ENCODE measurements around the gene SERINC1.
A peak's percentile ranks its signal among the peaks of the same experiment; 100 is the strongest.

Gene SERINC1

DNA sequence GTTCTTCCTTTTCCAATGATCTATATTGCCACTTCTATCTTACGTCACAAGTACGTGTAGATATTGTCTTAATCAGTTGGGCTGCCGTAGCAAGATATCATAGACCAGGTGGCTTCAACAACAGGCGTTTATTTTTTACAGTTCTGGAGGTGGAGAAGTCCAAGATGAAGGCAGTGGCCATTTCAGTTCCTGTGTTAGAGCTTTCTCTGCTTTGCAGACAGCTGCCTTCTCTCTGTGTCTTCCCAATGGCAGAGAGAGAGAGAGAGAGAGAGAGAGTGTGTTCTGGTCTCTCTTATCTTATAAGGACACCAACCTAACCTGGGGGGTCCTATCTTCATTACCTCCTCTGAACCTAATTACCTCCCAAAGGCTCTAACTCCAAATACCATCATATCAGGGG lies 63.9 kb downstream of the SERINC1 start:
- no peak overlapping the region for H3K9ac ChIP-seq
- H3K9me3 ChIP-seq (replicated peaks in 1 of 11): peaks cover 0 to 50% (median 26%) of the 10 kb centered on the region in 11 experiments; a peak in 18 of 22 replicates
- no peaks in the 10 kb centered on the region for H3K27me3 ChIP-seq
- H3K27ac ChIP-seq: no peak overlapping the region
- TF ChIP-seq Cebpa-rat (IDR thresholded peaks at IDR 0.05): no peak
- no peak overlapping the region for H3K4me3 ChIP-seq
- H3K36me3 ChIP-seq: peaks cover 5 to 63% (median 42%) of the 10 kb centered on the region in 11 experiments; a peak in 20 of 22 replicates
- H3K4me2 ChIP-seq: no peak overlapping the region; a peak in 1 of 22 replicates
- peaks cover 0 to 32% (median 0%) of the 10 kb centered on the region in 11 experiments; a peak in 7 of 22 replicates for H4K20me1 ChIP-seq
- H3K4me1 ChIP-seq: peaks cover 0 to 37% (median 14%) of the 10 kb centered on the region in 10 experiments; a peak in 14 of 20 replicates

- no peak for TF ChIP-seq Cebpa-rat (IDR thresholded peaks at IDR 0.05)
- Histone ChIP-seq H3K27ac (no peak overlapping the region), H3K27me3 (no peaks in the 10 kb centered on the region), H3K9ac (no peak overlapping the region), H3K9me3 (replicated peaks in 1 of 11) (peaks cover 0 to 55% (median 26%) of the 10 kb centered on the region in 11 experiments; a peak in 18 of 22 replicates), H4K20me1 (peaks cover 0 to 34% (median under 1%) of the 10 kb centered on the region in 11 experiments; a peak in 7 of 22 replicates), H3K36me3 (peaks cover 0 to 67% (median 32%) of the 10 kb centered on the region in 11 experiments; a peak in 17 of 22 replicates), H3K4me3 (no peak overlapping the region), H3K4me1 (peaks cover 10 to 24% (median 15%) of the 10 kb centered on the region in 10 experiments; a peak in 19 of 20 replicates), H3K4me2 (peak overlapping the region in 1 of 11 experiments; percentile 24; a peak in 1 of 22 replicates)
Measured at GRCh38 chr6:122406187-122406586, 65.4 kb downstream of the SERINC1 start.

DNA sequence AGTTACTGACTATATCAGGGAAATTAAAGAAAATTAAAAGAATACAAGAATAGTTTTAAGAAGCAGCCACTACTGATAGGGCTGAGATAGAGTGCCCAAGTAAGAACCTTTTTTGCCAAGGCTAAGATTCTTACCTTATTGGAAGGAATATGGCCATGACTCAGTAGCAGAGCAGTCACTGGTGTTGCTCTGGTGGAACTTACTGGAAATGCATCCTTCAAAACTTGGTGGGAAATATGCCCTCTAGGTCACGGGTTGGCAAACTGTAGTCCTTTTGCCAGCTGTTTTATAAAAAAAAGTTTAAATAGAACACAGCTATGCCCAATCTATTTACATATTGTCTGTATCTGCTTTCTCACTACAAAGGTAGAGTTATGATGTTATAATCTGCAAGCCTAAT lies 66.2 kb downstream of the SERINC1 start:
- Histone ChIP-seq H4K20me1 (peaks cover 0 to 41% (median 8%) of the 10 kb centered on the region in 11 experiments; a peak in 7 of 22 replicates), H3K4me2 (peak overlapping the region in 2 of 11 experiments; percentile 3 to 24; a peak in 2 of 22 replicates)

DNA sequence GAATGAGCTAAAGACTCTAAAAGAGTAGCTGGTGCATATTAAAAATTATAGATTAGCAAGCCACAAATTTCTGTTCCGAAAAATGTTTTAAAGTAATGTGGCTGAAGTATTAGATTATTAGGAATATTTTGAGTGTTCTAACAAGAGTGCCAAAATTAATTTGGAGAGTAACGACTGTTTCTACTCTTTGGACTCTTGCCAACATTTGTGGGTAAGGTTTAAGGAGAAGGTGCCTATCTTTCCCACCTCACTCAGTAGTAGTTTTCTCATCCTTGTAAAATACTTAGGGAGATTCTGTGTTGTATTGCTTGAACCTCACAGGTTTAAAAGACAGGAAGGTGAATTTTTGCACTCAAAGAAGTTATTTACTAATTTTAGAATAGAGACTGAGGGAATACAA lies 67.2 kb downstream of the SERINC1 start:
- no peak overlapping the region for H3K27ac ChIP-seq
- H3K9ac ChIP-seq: no peak overlapping the region
- H3K4me2 ChIP-seq: no peak overlapping the region
- H3K36me3 ChIP-seq: peaks cover 0 to 67% (median 32%) of the 10 kb centered on the region in 11 experiments; a peak in 17 of 22 replicates
- no peak for TF ChIP-seq Cebpa-rat (IDR thresholded peaks at IDR 0.05)
- H4K20me1 ChIP-seq: peaks cover 0 to 44% (median 10%) of the 10 kb centered on the region in 11 experiments; a peak in 7 of 22 replicates
- no peaks in the 10 kb centered on the region for H3K27me3 ChIP-seq
- no peak overlapping the region for H3K4me3 ChIP-seq
- H3K9me3 ChIP-seq (replicated peaks in 1 of 11): peaks cover 0 to 50% (median 26%) of the 10 kb centered on the region in 11 experiments; a peak in 18 of 22 replicates
- peaks cover 18 to 32% (median 22%) of the 10 kb centered on the region in 10 experiments for H3K4me1 ChIP-seq

More for the DNA sequence above, 66.2 kb downstream of the SERINC1 start:
- Histone ChIP-seq H3K27me3 (no peaks in the 10 kb centered on the region), H3K36me3 (peaks cover 0 to 67% (median 32%) of the 10 kb centered on the region in 11 experiments; a peak in 17 of 22 replicates), H3K9me3 (replicated peaks in 1 of 11) (peaks cover 0 to 55% (median 26%) of the 10 kb centered on the region in 11 experiments; a peak in 18 of 22 replicates), H3K9ac (no peak overlapping the region), H3K27ac (no peak overlapping the region), H3K4me3 (no peak overlapping the region), H3K4me1 (peaks cover 17 to 32% (median 21%) of the 10 kb centered on the region in 10 experiments)
- no peak for TF ChIP-seq Cebpa-rat (IDR thresholded peaks at IDR 0.05)

GRCh38 chr6:122401104-122401503 lies 70.5 kb downstream of the SERINC1 start:
- Histone ChIP-seq H3K4me2 (peak overlapping the region; percentile 75 to 95 (median 88)), H3K4me3 (peak overlapping the region; percentile 91 to 100 (median 98); a peak in 17 of 20 replicates), H4K20me1 (peaks cover 0 to 44% (median 10%) of the 10 kb centered on the region in 11 experiments; a peak in 7 of 22 replicates), H3K4me1 (peaks cover 11 to 26% (median 19%) of the 10 kb centered on the region in 10 experiments), H3K36me3 (peaks cover 0 to 45% (median 15%) of the 10 kb centered on the region in 11 experiments; a peak in 13 of 22 replicates), H3K27ac (peak overlapping the region in 1 of 11 experiments; percentile 97; a peak in 1 of 22 replicates), H3K27me3 (no peaks in the 10 kb centered on the region), H3K9ac (peak overlapping the region; percentile 93 to 98 (median 98); a peak in 18 of 22 replicates), H3K9me3 (replicated peaks in 1 of 11) (peaks cover 0 to 26% (median 6%) of the 10 kb centered on the region in 11 experiments; a peak in 14 of 22 replicates)
- TF ChIP-seq Cebpa-rat (IDR thresholded peaks at IDR 0.05): no peak

- Histone ChIP-seq H3K9ac (peak overlapping the region; percentile 93 to 98 (median 98)), H3K27ac (peak overlapping the region; percentile 81 to 97 (median 96); a peak in 21 of 22 replicates), H4K20me1 (peaks cover 0 to 42% (median 10%) of the 10 kb centered on the region in 11 experiments; a peak in 7 of 22 replicates), H3K36me3 (peaks cover 0 to 40% (median 10%) of the 10 kb centered on the region in 11 experiments; a peak in 10 of 22 replicates), H3K4me1 (peaks cover 11 to 25% (median 18%) of the 10 kb centered on the region in 10 experiments), H3K4me3 (peak overlapping the region; percentile 91 to 100 (median 98)), H3K27me3 (no peaks in the 10 kb centered on the region), H3K9me3 (replicated peaks in 1 of 11) (peaks cover 0 to 21% (median 3%) of the 10 kb centered on the region in 11 experiments; a peak in 7 of 22 replicates), H3K4me2 (peak overlapping the region; percentile 75 to 95 (median 88))
- TF ChIP-seq Cebpa-rat (IDR thresholded peaks at IDR 0.05): no peak
Measured at GRCh38 chr6:122400462-122401089, 71.0 kb downstream of the SERINC1 start.

- peaks cover 0 to 37% (median 10%) of the 10 kb centered on the region in 11 experiments; a peak in 7 of 22 replicates for H4K20me1 ChIP-seq
- H3K9ac ChIP-seq: peak overlapping the region; percentile 93 to 98 (median 98)
- H3K4me2 ChIP-seq: peak overlapping the region; percentile 75 to 95 (median 88)
- H3K36me3 ChIP-seq: peaks cover 0 to 35% (median 6%) of the 10 kb centered on the region in 11 experiments; a peak in 9 of 22 replicates
- peak overlapping the region; percentile 81 to 97 (median 96) for H3K27ac ChIP-seq
- H3K4me1 ChIP-seq: peaks cover 11 to 23% (median 16%) of the 10 kb centered on the region in 10 experiments
- H3K9me3 ChIP-seq (replicated peaks in 1 of 11): peaks cover 0 to 16% (median 0%) of the 10 kb centered on the region in 11 experiments; a peak in 4 of 22 replicates
- H3K27me3 ChIP-seq: no peaks in the 10 kb centered on the region
- no peak for TF ChIP-seq Cebpa-rat (IDR thresholded peaks at IDR 0.05)
- peak overlapping the region; percentile 91 to 100 (median 98) for H3K4me3 ChIP-seq
Measured at GRCh38 chr6:122400121-122400450, 71.5 kb downstream of the SERINC1 start.

- peaks cover 0 to 11% (median 0%) of the 10 kb centered on the region in 11 experiments; a peak in 3 of 22 replicates for H3K9me3 ChIP-seq (replicated peaks in 1 of 11)
- peak within 1 kb of the TSS; percentile 91 to 100 (median 98) for H3K4me3 ChIP-seq
- no peak for TF ChIP-seq Cebpa-rat (IDR thresholded peaks at IDR 0.05)
- H3K27ac ChIP-seq: peak within 1 kb of the TSS; percentile 81 to 97 (median 96)
- H3K27me3 ChIP-seq: no peaks in the 10 kb centered on the region
- peak within 1 kb of the TSS; percentile 93 to 98 (median 98) for H3K9ac ChIP-seq
- H3K4me2 ChIP-seq: peak within 1 kb of the TSS; percentile 75 to 95 (median 88)
- H4K20me1 ChIP-seq: peaks cover 0 to 32% (median 10%) of the 10 kb centered on the region in 11 experiments; a peak in 7 of 22 replicates
- H3K36me3 ChIP-seq: peaks cover 0 to 29% (median 4%) of the 10 kb centered on the region in 11 experiments; a peak in 9 of 22 replicates
- H3K4me1 ChIP-seq: peaks cover 11 to 23% (median 15%) of the 10 kb centered on the region in 10 experiments
Measured at GRCh38 chr6:122399348-122400120, 72.1 kb downstream of the SERINC1 start, which contains the start of gene HSF2. TSS of gene HSF2 (plus strand) at chr6:122399652. CDS start at chr6:122399738, 86 bp downstream.

Measured in BLaER1 treated with 17β-estradiol and CSF1 and Interleukin-3, amounts not matched to agents 10 nM and 100 nM (cell line).